Retinal pigment epithelial cell (primary cell): ENCODE data around the gene C16orf74.

Experiments used
- DNase-seq: peaks from one replicate; pipeline ENCODE4 v3.0.0-alpha.2; 2010; ENCODE audit warnings: low read depth
- H3K4me3 ChIP-seq: 2 replicates; pipeline ENCODE4 v1.5.1; 2011; ENCODE audit warnings: mild to moderate bottlenecking, low read length, control low read depth, moderate library complexity
- CTCF ChIP-seq: conservative IDR thresholded peaks from 2 replicates; pipeline ENCODE4 v1.5.1; 2011; ENCODE audit warnings: low read depth, low read length, control low read depth, inconsistent platforms

Gene C16orf74

GRCh38 chr16:85665929-85666328 is 85.0 kb downstream of the C16orf74 start:
- TF ChIP-seq CTCF = no peak
- DNase-seq = no peak
- no peak overlapping the region for H3K4me3 ChIP-seq

- TF ChIP-seq CTCF = no peak
- H3K4me3 ChIP-seq = no peak overlapping the region
- no peak for DNase-seq
Observed at GRCh38 chr16:85665373-85665740, 85.5 kb downstream of the C16orf74 start.

GRCh38 chr16:85664580-85665372 is 86.1 kb downstream of the C16orf74 start:
- TF ChIP-seq CTCF = no peak
- H3K4me3 ChIP-seq = no peak overlapping the region
- no peak for DNase-seq

GRCh38 chr16:85663891-85664321 is 87.0 kb downstream of the C16orf74 start:
- H3K4me3 ChIP-seq = no peak overlapping the region
- no peak for DNase-seq
- no peak for TF ChIP-seq CTCF

- H3K4me3 ChIP-seq = no peak overlapping the region
- TF ChIP-seq CTCF = no peak
- no peak for DNase-seq
Observed at GRCh38 chr16:85662976-85663830, 87.7 kb downstream of the C16orf74 start.

GRCh38 chr16:85662482-85662812 is 88.4 kb downstream of the C16orf74 start:
- no peak for TF ChIP-seq CTCF
- H3K4me3 ChIP-seq = no peak overlapping the region
- no peak for DNase-seq
